CD14-positive monocyte (primary cell): Measurements from ENCODE around the gene ABCB7. TPM values are rescaled to one million over a fixed set of nuclear protein-coding genes. Genes with fewer than 3 reads are reported as not detected.
"Not testable (repeated sequence)": the region's sequence is repeated elsewhere in the genome, so short reads cannot be mapped to it uniquely, and the experiment has no call there.

ENCODE experiments used
- DNase-seq, 3 donors: peaks; one replicate each; pipeline ENCODE4 v3.0.0-alpha.2; 2011 to 2022
- H2AFZ ChIP-seq: 2 replicates; pipeline ENCODE4 v1.6.0; 2012; ENCODE audit warnings: mild to moderate bottlenecking, low read depth, low read length, inconsistent platforms; ENCODE audit not compliant: insufficient read depth, poor library complexity, severe bottlenecking
- H3K27ac ChIP-seq, 2 donors: 1 replicate in 1 of 2; 2 replicates in 1 of 2; pipeline ENCODE4 v1.5.1; 2012 to 2013; ENCODE audit warnings: low read length in 2 of 2, control low read depth in 1 of 2, inconsistent platforms in 1 of 2, low read depth in 1 of 2, mild to moderate bottlenecking in 1 of 2
- H3K27me3 ChIP-seq, 2 donors: one replicate each; pipeline versions ENCODE4 v1.6.0 to v1.6.1; 2011 to 2013; ENCODE audit warnings: low read length in 2 of 2; ENCODE audit not compliant: control insufficient read depth in 2 of 2, insufficient read depth in 2 of 2
- H3K36me3 ChIP-seq, 2 donors: replicated peaks in 1 of 2; 1 replicate in 1 of 2; 2 replicates in 1 of 2; pipeline versions ENCODE4 v1.5.1 to v1.6.1; 2012 to 2013; ENCODE audit warnings: low read length in 2 of 2, control low read depth in 1 of 2, inconsistent platforms in 1 of 2, mild to moderate bottlenecking in 1 of 2; ENCODE audit not compliant: insufficient read depth in 2 of 2, control insufficient read depth in 1 of 2
- H3K4me1 ChIP-seq, 2 donors: 1 replicate in 1 of 2; 2 replicates in 1 of 2; pipeline versions ENCODE4 v1.5.1 to v1.6.1; 2012 to 2013; ENCODE audit warnings: low read length in 2 of 2, control low read depth in 1 of 2, inconsistent platforms in 1 of 2, mild to moderate bottlenecking in 1 of 2, moderate library complexity in 1 of 2; ENCODE audit not compliant: insufficient read depth in 2 of 2, control insufficient read depth in 1 of 2
- H3K4me2 ChIP-seq: replicated peaks from 2 replicates; pipeline ENCODE3; 2012; ENCODE audit warnings: low read length, moderate library complexity, mild to moderate bottlenecking; ENCODE audit not compliant: poor library complexity, severe bottlenecking; ENCODE audit errors: extremely low read depth
- H3K4me3 ChIP-seq, 3 experiments: fragments of 200-600 bp in 1 of 3; sonication (generic) in 1 of 3; replicated peaks in 1 of 3; 1 replicate in 2 of 3; 2 replicates in 1 of 3; pipeline ENCODE4 v1.5.1; 2011 to 2013; ENCODE audit warnings: low read length in 3 of 3, mild to moderate bottlenecking in 3 of 3, control low read depth in 2 of 3, low read depth in 2 of 3, inconsistent platforms in 1 of 3, moderate library complexity in 1 of 3
- H3K79me2 ChIP-seq: 2 replicates; pipeline ENCODE4 v1.6.0; 2012; ENCODE audit warnings: mild to moderate bottlenecking, control low read depth, inconsistent platforms, low read length, moderate library complexity; ENCODE audit not compliant: insufficient read depth
- H3K9ac ChIP-seq: 2 replicates; pipeline ENCODE4 v1.6.0; 2017; ENCODE audit warnings: low read length, mild to moderate bottlenecking; ENCODE audit not compliant: insufficient read depth, poor library complexity, severe bottlenecking
- H3K9me3 ChIP-seq, 2 donors: replicated peaks in 1 of 2; 1 replicate in 1 of 2; 2 replicates in 1 of 2; pipeline versions ENCODE4 v1.5.1 to v1.6.1; 2012 to 2013; ENCODE audit warnings: low read length in 2 of 2, control low read depth in 1 of 2; ENCODE audit not compliant: control insufficient read depth in 1 of 2, insufficient read depth in 1 of 2
- H4K20me1 ChIP-seq: 2 replicates; pipeline ENCODE4 v1.6.0; 2012; ENCODE audit warnings: mild to moderate bottlenecking, low read length, control low read depth, moderate library complexity; ENCODE audit not compliant: insufficient read depth
- H3K27ac Mint-ChIP-seq, 7 donors: one replicate each; pipeline ENCODE4 v1.8.0; 2020; ENCODE audit warnings: mild to moderate bottlenecking in 7 of 7, mixed read lengths in 7 of 7, moderate library complexity in 6 of 7, inconsistent platforms in 2 of 7
- H3K27me3 Mint-ChIP-seq, 3 donors: one replicate each; pipeline ENCODE4 v1.8.0; 2021 to 2022; ENCODE audit warnings: low read depth in 3 of 3, mild to moderate bottlenecking in 3 of 3, mixed read lengths in 3 of 3, moderate library complexity in 3 of 3, inconsistent platforms in 1 of 3
- H3K36me3 Mint-ChIP-seq, 2 donors: one replicate each; pipeline ENCODE4 v1.8.0; 2020; ENCODE audit warnings: mixed read lengths in 2 of 2, inconsistent platforms in 1 of 2, mild to moderate bottlenecking in 1 of 2
- H3K4me1 Mint-ChIP-seq: one replicate; pipeline ENCODE4 v1.8.0; 2020; ENCODE audit warnings: mild to moderate bottlenecking, mixed read lengths
- H3K4me3 Mint-ChIP-seq, 2 donors: one replicate each; pipeline ENCODE4 v1.8.0; 2020; ENCODE audit warnings: mild to moderate bottlenecking in 2 of 2, mixed read lengths in 2 of 2, moderate library complexity in 1 of 2
- H3K9me3 Mint-ChIP-seq, 7 donors: one replicate each; pipeline ENCODE4 v1.8.0; 2020 to 2022; ENCODE audit warnings: mixed read lengths in 7 of 7, mild to moderate bottlenecking in 6 of 7, moderate library complexity in 6 of 7, inconsistent platforms in 2 of 7
- WGBS: methylation state at CpG from one replicate; pipeline ENCODE4 v1.1.5; 2013; ENCODE audit warnings: missing lambda C conversion rate; ENCODE audit not compliant: insufficient coverage; 5-methylcytosine and 5-hydroxymethylcytosine counted together
- intact Hi-C, 2 donors: fragments of 100-400 bp; cut with micrococcal nuclease; formaldehyde crosslinking; loops; one replicate each; pipeline versions ENCODE4 v1.15.0 to v1.15.1; 2023
- polyA plus RNA-seq, 3 donors: library from polyadenylated mRNA; depleted of rRNA in 1 of 3; unstranded in 2 of 3; stranded (reverse) in 1 of 3; fragments of 300-500 nt in 2 of 3; fragments of >200 nt in 1 of 3; fragmentation: Illumina TruSeq in 2 of 3; gene quantifications; 1 replicate in 2 of 3; 2 replicates in 1 of 3; pipeline ENCODE4 v1.2.3, GENCODE V29; 2012 to 2021
- TF ChIP-seq, protein P1 (sequence below): fragments of 200-600 bp; IDR thresholded peaks from one replicate; pipeline ENCODE4 v1.8.0; 2022; ENCODE audit warnings: antibody characterized with exemption, mild to moderate bottlenecking

ABCB7 gene
- polyA plus RNA-seq, 3 donors = 14.8 to 19.7 (median 18.5) TPM

DNA sequence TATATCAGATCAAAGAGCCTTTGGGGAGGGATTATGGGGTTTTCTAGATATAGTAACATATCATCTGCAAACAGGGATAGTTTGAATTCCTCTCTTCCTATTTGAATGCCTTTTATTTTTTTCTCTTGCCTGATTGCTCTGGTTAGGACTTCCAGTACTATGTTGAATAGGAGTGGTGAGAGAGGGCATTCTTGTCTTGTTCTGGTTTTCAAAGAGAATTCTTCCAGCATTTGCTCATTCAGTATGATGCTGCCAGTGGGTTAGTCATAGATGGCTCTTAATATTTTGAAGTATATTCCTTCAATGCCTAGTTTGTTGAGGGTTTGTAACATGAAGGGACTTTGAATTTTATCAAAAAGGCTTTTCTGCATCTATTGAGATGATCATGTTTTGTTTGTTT lies 25.6 kb upstream of the ABCB7 start:
- Histone ChIP-seq H4K20me1 (no peaks in the 10 kb centered on the region), H3K79me2 (no peaks in the 10 kb centered on the region), H3K4me3 (no peak overlapping the region), H2AFZ (no peak overlapping the region), H3K27me3 (no peaks in the 10 kb centered on the region), H3K4me2 (no peak overlapping the region), H3K9me3 (no peaks in the 10 kb centered on the region), H3K36me3 (no peaks in the 10 kb centered on the region), H3K4me1 (no peaks in the 10 kb centered on the region), H3K27ac (no peak overlapping the region), H3K9ac (no peak overlapping the region)
- no peak for DNase-seq
- H3K36me3 Mint-ChIP-seq = no peaks in the 10 kb centered on the region
- TF ChIP-seq, protein P1, sequence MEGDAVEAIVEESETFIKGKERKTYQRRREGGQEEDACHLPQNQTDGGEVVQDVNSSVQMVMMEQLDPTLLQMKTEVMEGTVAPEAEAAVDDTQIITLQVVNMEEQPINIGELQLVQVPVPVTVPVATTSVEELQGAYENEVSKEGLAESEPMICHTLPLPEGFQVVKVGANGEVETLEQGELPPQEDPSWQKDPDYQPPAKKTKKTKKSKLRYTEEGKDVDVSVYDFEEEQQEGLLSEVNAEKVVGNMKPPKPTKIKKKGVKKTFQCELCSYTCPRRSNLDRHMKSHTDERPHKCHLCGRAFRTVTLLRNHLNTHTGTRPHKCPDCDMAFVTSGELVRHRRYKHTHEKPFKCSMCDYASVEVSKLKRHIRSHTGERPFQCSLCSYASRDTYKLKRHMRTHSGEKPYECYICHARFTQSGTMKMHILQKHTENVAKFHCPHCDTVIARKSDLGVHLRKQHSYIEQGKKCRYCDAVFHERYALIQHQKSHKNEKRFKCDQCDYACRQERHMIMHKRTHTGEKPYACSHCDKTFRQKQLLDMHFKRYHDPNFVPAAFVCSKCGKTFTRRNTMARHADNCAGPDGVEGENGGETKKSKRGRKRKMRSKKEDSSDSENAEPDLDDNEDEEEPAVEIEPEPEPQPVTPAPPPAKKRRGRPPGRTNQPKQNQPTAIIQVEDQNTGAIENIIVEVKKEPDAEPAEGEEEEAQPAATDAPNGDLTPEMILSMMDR = no peak
- H3K27me3 Mint-ChIP-seq = peaks cover 0 to 7% (median 1%) of the 10 kb centered on the region in 3 donors
- no peaks in the 10 kb centered on the region for H3K4me1 Mint-ChIP-seq
- intact Hi-C loops = no loop called here
- H3K9me3 Mint-ChIP-seq = peaks cover 5 to 25% (median 6%) of the 10 kb centered on the region in 7 donors
- H3K4me3 Mint-ChIP-seq = no peak overlapping the region
- no peak overlapping the region for H3K27ac Mint-ChIP-seq

DNA sequence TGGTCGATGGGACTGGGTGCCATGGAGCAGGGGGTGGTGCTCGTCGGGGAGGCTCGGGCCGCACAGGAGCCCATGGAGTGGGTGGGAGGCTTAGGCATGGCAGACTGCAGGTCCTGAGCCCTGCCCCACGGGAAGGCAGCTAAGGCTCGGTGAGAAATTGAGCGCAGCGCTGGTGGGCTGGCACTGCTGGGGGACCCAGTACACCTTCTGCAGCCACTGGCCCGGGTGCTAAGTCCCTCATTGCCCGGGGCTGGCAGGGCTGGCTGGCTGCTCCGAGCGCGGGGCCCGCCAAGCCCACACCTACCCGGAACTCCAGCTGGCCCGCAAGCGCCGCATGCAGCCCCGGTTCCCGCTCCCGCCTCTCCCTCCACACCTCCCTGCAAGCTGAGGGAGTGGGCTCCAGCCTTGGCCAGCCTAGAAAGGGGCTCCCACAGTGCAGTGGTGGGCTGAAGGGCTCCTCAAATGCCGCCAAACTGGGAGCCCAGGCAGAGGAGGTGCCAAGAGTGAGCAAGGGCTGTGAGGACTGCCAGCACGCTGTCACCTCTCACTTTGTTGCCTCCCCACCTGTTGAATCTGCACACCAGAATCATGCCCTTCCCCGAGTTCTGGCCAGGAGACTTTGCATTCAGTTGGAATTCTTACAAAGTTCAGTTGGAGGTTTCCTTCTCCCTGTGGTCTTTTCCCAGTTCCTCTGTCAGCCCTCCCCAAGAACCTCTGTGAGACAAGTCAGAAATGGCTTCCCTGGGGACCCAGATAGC lies 23.6 kb upstream of the ABCB7 start:
- H3K27ac Mint-ChIP-seq, H3K9ac ChIP-seq, intact Hi-C loops, H3K4me1 ChIP-seq, H3K4me3 Mint-ChIP-seq, H3K27ac ChIP-seq, H3K79me2 ChIP-seq, H3K4me3 ChIP-seq, H3K4me1 Mint-ChIP-seq, H3K36me3 ChIP-seq, DNase-seq, H2AFZ ChIP-seq, H3K36me3 Mint-ChIP-seq, H3K4me2 ChIP-seq, H3K27me3 ChIP-seq, H4K20me1 ChIP-seq, H3K9me3 ChIP-seq: not testable (repeated sequence)
- no CpG with 5 or more reads among the region's 25 CpGs for WGBS
- peaks cover 7 to 34% (median 12%) of the 10 kb centered on the region in 7 donors for H3K9me3 Mint-ChIP-seq
- H3K27me3 Mint-ChIP-seq = peaks cover 0 to 10% (median 1%) of the 10 kb centered on the region in 3 donors

DNA sequence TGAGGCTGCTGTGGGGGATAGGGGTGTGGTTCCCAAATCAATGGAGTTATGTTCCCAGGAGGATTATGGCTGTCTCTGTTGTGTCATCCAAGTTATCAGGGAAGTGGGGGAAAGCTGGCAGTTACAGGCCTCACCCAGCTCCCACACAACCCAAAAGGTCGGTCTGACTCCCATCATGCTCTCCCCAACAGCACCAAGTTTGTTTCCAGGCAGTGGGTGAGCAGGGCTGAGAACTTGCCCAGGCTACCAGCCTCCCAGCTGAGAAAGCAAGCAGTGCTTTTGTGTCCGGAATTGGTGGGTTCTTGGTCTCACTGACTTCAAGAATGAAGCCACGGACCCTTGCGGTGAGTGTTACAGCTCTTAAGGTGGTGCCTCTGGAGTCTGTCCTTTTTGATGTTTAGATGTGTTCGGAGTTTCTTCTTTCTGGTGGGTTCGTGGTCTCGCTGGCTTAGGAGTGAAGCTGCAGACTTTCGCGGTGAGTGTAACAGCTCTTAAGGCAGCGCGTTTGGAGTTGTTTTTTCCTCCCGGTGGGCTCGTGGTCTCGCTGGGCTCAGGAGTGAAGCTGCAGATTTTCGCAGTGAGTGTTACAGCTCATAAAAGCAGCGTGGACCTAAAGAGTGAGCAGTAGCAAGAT lies 16.3 kb upstream of the ABCB7 start:
- H3K79me2 ChIP-seq, H3K27me3 Mint-ChIP-seq, intact Hi-C loops, H3K4me3 Mint-ChIP-seq, H3K27ac Mint-ChIP-seq, H3K4me3 ChIP-seq, H3K9me3 ChIP-seq, H4K20me1 ChIP-seq, DNase-seq, H3K36me3 Mint-ChIP-seq, H3K4me1 Mint-ChIP-seq, H2AFZ ChIP-seq, H3K36me3 ChIP-seq, H3K27ac ChIP-seq, H3K27me3 ChIP-seq, H3K4me2 ChIP-seq, H3K9ac ChIP-seq, H3K4me1 ChIP-seq: not testable (repeated sequence)
- peaks cover 14 to 58% (median 23%) of the 10 kb centered on the region in 7 donors for H3K9me3 Mint-ChIP-seq
- WGBS = no CpG with 5 or more reads among the region's 16 CpGs
